DND-41 (cell line): ENCODE measurements around the gene DZIP3.

ENCODE experiments used
- CTCF ChIP-seq: IDR thresholded peaks from 2 replicates; pipeline ENCODE4 v1.5.1; 2012; ENCODE audit warnings: borderline replicate concordance, low read length, moderate library complexity, mild to moderate bottlenecking; ENCODE audit not compliant: poor library complexity, severe bottlenecking; ENCODE audit errors: extremely low read depth
- EZH2 ChIP-seq: IDR thresholded peaks from 3 replicates; pipeline ENCODE4 v1.6.1; 2012; ENCODE audit warnings: borderline replicate concordance, low read depth, mild to moderate bottlenecking, moderate library complexity, low read length, inconsistent platforms; ENCODE audit not compliant: severe bottlenecking

- no peak for TF ChIP-seq CTCF
- TF ChIP-seq EZH2: no peak
Measured at GRCh38 chr3:108620250-108620649, 30.7 kb downstream of the DZIP3 start.
